ENCODE measurements around the gene OR10J4.
A peak's percentile ranks its signal among the peaks of the same experiment; 100 is the strongest.
"Not testable (repeated sequence)": the region's sequence is repeated elsewhere in the genome, so short reads cannot be mapped to it uniquely, and the experiment has no call there.

OR10J4 gene

DNA sequence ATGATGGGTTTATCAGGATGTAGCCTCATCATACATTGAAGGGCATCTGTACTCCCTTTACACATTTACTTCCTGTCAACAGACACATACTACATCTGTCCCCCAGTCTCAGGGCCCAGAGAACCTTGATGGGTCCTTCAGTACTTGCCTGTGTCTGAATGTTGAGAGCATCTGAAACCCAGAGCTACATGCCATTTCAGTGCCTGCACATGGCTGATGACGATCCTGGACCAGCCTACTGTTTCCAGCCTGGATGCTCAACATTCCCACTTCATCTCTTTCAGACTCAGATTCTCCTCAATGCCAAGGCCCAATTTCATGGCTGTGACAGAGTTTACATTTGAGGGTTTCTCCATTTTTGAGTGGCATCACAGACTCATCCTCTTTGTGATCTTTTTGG, at the start of gene OR10J4:
Gene OR10J4 (plus strand): TSS at position 301 of the 400 bp plus-strand sequence.
- DNase-seq: no peak

DNA sequence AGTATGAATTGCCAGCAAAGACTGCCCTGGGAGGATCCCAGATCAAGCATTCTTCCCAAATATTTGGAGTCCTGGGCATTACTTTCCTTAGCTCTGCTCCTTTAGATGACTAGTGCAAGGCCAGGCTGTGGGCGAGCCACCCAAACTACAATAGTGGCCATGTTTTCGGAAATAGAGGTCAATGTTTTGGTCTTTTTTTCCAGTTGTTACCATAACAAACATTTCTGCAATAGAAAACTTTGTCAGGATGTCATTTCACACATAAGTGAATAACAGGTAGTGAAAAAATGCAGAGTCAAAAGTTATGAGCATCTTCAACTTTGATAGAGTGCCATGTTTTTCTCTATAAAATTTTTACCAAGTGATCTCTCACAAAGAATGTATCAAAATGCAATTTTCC, 25.2 kb upstream of the OR10J4 start:
- DNase-seq: no peak

DNA sequence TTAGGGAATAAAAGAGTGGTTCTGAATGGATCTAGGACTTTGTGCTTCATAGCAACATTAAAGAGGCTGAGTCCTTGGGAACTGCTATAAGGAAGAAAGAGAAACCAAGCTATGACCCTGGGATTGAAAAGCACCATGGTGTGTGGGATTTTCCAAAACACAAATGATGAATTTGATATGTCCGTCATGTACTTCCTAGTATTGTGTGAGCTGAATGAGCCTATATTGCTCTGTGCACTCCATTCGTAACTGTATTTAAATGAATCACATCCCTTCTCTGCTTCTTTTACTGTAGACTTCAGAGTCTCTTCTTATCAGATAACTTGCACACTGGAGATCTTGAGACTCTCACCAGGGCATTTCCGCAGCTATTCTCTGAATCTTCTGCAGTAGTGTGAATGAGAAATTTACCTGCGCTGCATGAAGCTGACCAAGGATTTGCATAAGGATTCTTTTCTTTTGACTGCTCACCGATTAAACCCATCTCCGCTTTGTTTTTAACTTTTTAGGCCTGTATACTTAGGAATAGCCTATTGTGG, 23.1 kb upstream of the OR10J4 start:
- DNase-seq: no peak

DNA sequence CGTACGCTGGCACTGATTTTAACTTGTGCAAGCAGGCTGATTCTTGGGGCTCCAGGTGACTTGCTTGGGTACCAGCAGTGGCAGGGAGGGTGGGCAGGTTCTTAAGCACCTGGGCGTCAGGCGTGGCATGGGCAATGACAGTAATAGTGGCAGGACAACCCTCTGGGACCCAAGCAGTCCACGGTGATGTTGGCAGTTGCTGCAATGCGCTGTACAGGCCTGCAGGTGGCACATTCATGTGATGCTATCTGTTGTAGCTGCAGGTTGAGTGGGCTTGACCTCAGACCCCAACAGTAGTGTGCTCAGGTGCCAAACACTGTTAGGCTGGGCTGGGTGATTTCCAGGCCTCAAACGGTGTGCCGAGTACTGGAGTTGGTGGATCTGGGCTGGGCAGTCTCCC, 10.2 kb upstream of the OR10J4 start:
- no peak for DNase-seq

DNA sequence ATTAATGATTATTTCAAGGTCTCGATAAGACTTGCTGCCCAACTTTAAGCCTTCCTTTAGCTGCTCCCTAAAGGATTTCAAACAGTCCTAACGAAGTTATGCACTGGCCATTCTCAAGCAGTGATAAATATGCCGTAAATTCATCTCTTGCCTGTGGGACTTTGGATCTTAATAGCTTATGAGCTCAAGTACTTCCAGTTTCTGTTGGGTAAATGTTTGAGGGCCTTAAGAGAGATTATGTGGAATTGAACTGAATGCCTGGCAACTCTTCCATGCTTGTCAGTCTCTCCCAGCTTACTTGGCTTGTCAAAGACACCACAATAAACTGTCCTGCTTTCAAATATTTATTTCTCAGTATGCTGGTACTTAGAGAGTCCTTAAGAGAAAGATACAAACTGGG, 3.5 kb upstream of the OR10J4 start:
- DNase-seq: no peak

- no peak for DNase-seq
These were observed 2.7 kb upstream of the OR10J4 start for GRCh38 chr1:159429074-159429861.

DNA sequence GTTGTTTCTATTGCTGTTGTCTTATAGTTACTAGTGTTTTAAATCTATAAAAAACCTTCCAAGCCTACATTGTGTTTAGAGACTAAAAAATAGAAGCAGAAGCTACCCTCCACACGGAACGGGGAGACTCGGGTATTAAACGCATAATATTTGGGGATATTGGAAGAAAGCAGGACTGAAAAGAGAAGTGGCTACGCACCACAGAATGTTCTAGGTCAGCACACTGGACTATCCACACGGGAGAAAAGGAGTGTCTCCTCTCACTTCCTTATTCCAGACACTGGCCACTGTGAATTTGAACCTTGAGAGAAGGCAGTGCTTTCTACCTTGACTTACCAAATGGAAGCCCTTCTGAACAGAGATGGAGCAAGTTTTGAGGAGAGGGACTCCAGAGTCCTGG, 1.0 kb upstream of the OR10J4 start:
- no peak for DNase-seq

GRCh38 chr1:159436469-159436868, 4.5 kb downstream of the OR10J4 start:
- no peak for DNase-seq

GRCh38 chr1:159439422-159439821, 7.4 kb downstream of the OR10J4 start, which contains the start of gene OR10J1:
TSS of gene OR10J1 (plus strand) at chr1:159439722. CDS start at chr1:159439792, 70 bp downstream.
- peak; percentile 1 for DNase-seq

DNA sequence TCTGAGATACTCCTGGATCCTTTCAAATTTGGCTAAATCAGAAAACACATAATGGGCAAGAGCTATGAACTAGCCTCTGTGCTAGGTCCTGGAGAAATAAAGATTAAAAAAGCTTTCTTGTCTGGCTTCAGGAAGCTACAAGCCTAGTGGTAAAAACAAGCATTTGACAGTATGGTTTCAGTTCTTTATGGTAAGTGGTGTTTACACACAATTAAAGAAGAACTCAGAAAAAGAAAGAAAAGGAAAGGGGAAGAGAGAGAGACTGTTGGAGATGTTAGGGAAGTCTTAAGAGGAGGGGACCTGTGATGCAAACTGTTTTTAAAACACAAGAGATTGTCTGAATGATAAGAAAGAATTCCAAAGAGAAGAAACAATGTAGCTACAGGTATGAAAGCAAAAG, 9.4 kb downstream of the OR10J4 start:
- DNase-seq: no peak

GRCh38 chr1:159442428-159442827, 10.4 kb downstream of the OR10J4 start:
- DNase-seq: no peak

GRCh38 chr1:159443066-159443750, 11.2 kb downstream of the OR10J4 start:
- DNase-seq: no peak

GRCh38 chr1:159444511-159444910, 12.5 kb downstream of the OR10J4 start:
- no peak for DNase-seq

GRCh38 chr1:159448181-159448580, 16.2 kb downstream of the OR10J4 start:
- DNase-seq: no peak

DNA sequence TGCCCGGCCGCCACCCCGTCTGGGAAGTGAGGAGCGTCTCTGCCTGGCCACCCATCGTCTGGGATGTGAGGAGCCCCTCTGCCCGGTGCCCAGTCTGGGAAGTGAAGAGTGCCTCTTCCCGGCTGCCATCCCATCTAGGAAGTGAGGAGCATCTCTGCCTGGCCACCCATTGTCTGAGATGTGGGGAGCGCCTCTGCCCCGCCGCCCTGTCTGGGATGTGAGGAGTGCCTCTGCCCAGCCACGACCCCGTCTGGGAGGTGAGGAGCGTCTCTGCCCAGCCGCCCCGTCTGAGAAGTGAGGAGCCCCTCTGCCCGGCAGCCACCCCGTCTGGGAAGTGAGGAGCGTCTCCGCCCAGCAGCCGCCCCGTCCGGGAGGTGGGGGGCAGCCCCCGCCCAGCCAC, 17.6 kb downstream of the OR10J4 start:
- DNase-seq: not testable (repeated sequence)

DNA sequence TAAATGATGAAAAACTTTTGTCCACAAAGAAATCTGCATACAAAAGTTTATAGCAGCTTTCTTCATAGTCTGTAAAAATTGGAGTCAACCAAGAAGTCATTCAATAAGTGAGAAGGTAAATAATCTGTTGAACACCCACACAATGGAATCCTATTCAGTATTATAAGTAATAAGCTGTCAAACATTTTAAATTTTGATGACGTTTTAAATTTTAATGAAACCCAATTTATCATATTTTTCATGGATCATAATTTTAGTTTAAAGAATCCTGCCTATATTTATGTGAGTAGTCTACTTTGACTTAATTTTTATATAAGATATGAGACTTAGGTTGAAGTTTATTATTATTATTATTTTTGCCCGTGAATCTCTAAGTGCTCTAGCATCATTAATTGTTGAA, 27.5 kb downstream of the OR10J4 start:
- no peak for DNase-seq

GRCh38 chr1:159465191-159465603, 33.2 kb downstream of the OR10J4 start:
- no peak for DNase-seq

DNA sequence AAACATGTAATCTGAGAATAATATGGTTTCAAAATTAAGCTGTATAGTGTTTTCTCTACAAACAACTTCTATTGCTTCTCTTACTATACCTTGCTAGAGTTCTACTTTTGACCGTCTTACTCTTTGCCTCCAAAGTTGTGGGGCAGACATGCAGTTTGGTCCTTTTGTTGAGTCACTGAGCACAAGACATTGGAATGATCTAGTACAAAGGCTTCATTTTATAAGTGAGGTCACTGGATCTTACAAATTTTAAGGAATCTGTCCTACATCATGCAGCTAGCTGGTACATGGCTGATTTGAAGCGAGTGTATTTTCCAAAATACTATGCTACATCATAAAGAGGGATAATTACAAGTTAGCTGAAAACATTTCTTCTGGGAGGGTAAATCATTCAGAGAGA, 36.3 kb downstream of the OR10J4 start:
- no peak for DNase-seq

DNA sequence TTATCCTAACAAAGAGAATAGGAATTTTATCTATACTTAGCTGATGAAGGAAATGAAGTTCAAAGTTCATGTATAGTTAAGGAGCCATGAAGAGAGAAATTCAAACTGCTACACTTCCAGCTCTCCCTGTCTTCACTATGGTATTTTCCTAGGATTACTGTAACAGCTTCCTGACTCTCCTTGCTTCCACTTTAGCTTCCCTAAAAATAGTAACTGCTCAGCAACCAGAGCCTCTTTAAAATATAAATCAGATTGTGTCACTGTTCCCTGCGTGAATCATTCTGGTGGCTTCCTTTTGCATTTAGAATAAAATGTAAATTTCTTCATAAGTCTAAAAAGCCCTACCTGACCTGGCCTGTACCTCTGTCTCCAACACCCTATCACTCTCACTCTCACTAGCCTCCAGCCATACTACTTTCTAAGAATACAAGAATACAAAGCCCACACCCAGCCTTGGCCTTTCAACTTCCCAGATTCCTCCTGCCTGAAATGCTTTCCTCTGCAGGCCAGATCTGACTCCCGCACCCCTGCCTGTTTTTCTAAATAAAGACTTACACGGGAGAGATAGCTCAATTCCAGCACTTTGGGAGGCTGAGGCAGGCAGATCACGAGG, 38.0 kb downstream of the OR10J4 start:
- DNase-seq: no peak

GRCh38 chr1:159473335-159473734, 41.3 kb downstream of the OR10J4 start:
- DNase-seq: no peak

DNA sequence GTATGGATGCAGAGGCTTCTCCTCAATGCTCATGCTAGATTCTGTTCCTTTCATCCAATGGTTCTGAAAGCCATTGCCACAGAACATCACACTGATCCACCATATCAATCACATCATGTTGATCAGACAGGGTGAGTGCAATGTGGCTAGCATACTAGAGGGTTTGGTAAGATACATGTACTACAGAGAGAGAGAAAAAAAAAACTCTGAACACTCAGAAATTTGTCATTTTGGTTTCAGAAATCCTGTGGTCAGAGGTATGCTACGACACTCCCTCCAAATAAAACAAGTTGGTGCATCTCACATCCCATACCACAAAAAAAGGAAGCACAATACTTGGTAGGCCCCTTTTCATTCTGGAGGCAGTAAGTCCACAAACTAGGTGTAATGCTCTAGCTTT, 42.9 kb downstream of the OR10J4 start:
- DNase-seq: no peak
